HG03064 (cell line): ENCODE data around the gene KDM2B.

Source experiments
- ATAC-seq: cut with Tn5 transposase; IDR thresholded peaks from one replicate; pipeline ENCODE4 v1.9.1; 2021; ENCODE audit warnings: low read depth; ENCODE audit not compliant: unreplicated experiment

The KDM2B gene

DNA sequence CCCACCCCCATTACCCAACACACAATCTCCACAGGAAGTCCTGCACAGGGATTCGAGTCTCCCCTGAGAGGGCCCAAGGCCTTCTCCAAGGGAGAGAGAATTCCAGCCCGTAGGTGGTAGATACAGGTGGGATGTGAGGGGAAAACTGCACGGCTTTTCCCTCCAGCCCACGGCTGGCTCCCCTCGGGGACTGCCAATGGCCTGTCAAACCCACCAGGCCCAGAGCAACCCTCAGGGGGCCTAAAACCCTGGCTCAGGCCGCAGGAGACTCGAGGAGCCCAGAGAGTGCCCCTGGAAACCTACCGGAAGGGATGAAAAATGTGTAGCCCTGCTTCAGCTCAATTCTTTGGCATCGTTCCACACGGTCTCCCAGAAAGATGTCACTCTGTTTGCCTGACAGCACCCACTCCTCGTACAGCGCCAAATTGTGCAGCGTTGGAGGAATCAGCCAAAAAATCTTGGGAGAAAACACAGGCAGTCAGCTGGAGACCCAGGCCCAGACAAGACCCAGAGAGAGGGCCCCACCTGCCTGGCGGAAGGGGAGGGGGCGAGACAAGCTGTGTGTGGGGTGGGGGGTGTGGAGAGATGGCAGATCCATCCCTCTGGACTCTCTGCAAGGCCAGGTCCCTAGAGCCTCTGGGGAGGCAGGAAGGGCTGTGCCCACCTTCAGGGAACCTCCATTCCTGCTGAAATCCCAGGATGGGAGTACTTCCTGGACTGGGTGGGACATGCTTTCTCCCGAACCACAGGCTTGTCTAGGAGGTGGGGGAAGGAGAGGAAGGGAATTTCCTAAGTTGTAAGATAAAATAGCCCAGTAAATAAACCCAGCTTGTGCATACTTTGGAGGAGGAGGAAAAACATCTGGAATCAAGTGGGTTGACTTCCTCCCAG, 48.1 kb downstream of the KDM2B start:
- no peak for ATAC-seq

- no peak for ATAC-seq
Observed at GRCh38 chr12:121531356-121531750, 49.5 kb downstream of the KDM2B start.

DNA sequence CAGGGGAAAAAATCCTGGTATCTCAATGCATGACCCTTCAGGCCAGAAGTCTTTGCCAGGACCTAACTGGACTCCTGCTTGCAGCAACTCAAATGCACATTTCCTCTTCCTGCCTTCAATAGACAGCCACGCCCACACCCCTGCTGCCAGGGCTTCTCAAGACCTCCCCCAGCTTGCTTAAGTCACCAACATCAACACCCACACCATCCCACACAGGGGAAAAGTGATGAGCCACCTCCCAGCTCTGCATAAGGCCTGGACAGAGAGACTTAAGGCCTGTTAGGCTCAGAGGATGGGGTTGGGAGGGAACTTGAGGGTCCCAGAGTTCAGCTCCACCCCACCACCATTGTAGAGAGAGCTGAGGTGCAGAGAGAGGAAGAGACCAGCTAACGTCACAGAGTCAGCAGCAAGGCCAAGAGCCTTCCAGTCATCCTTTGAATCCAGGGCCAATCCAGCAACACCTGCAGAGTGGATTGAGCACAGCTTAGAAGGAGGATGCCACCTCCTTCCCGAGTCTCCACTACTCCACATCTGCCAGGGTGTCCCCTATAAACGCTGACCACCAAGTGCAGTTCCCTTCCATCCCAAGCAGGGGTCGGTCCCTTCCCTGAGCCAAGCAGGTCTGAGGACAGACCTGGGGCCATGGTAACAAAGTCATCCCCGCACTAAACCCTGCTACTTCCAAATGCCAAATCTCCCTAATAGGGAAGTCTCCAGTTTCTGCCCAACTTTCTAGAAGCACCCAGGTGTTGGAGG, 50.0 kb downstream of the KDM2B start:
- ATAC-seq, result no peak

- ATAC-seq, result no peak
Observed at GRCh38 chr12:121529184-121529583, 51.6 kb downstream of the KDM2B start.

DNA sequence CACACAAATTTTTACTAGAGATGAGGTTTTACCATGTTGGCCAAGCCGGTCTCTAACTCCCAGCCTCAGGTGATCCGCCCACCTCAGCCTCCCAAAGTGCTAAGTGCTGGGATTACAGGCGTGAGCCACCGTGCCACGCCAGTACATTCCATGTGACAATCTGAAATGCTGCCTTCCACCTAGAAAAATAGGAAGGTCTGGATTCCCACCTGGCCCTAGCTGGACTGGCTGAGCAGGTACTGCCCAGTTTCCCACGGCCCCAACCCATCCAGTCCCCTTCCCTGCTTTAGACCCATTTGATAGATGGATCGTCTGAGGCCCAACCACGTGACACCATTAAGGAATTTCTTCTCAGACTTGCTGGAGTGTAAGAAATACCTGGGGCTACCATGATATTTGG, 55.4 kb downstream of the KDM2B start:
- ATAC-seq, result no peak

DNA sequence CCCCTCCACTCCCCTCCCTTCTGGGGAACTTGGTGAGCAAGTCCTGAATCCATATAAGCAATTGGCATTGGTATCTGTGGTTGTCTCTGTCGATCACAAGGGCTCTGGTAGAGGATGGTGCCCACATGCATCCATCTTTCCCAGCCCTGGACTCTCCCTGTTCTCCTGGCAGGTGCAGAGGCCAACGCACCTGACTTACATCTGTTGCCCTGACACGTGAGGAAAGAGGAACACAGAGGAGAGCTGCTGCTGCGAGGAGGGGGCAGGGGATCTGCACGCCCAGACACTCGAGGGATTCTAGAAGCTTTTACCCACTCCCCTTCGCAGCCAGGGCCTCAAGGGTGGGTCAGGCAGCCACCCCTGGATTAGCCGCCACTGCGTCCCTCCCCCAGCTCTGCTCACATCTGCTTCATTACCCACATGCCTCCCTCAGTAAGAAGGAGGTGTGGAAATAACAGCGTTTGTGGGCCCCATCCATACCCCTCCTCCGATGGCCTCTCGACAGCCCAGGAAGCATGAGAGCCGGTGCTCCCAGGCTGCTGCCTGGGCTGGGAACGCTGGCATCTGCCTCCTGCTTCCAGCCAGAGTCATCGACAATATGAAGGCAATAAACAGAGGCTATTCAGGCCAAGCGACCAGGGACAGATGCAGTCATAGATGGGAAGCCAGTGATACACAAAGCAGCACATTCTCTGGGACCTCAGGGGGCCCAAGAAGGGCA, 56.5 kb downstream of the KDM2B start:
- no peak for ATAC-seq

DNA sequence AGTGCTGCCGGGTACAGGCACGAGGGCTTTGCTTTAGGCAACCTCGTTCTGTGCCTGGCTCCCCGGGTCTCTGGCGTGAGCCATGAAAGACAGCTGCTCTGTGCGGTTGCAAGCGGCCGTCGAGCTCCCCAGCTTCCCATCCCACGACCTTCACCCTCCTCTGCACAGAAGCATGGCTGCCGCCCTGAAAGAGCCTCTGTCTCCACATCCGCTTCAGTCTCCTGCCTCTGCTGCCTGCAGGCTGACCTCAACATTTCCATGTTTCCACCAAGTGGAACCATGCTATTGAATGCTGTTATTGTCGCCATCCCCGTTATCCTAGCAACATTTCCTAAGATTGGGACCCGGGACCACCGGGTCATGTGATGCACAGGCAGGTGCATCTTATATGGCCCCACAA, 57.1 kb downstream of the KDM2B start:
- ATAC-seq, result no peak

GRCh38 chr12:121522971-121523370, 57.9 kb downstream of the KDM2B start:
- no peak for ATAC-seq

DNA sequence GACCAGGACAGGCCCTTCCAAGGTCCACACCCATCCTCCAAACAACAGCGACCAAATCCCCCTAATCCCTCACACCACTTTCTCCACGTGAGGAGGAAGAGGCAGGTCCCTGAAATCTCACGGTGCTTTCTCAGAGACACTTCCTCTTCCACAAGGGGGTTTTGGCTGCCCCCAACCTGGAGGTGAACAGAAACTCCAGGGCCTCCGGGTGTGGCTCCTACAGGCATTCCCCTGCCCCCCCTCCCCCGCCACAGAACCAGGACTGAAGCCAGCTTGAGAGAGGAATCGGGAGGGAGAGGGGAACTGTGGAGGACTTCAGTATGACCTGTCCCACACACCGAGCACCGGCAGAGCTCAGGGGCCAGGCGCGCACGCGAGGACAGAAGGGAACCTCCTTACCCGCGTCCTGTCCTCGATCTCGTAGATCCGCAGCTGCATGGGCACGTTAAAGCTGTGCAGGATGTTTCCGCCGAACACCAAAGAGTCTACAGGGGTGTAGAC, 60.2 kb downstream of the KDM2B start:
- ATAC-seq, result no peak

- no peak for ATAC-seq
Observed at GRCh38 chr12:121520119-121520518, 60.7 kb downstream of the KDM2B start.

- no peak for ATAC-seq
Observed at GRCh38 chr12:121519227-121519626, 61.6 kb downstream of the KDM2B start.

- no peak for ATAC-seq
Observed at GRCh38 chr12:121518656-121519055, 62.2 kb downstream of the KDM2B start.

- ATAC-seq, result no peak
Observed at GRCh38 chr12:121516437-121517011, 64.3 kb downstream of the KDM2B start.

DNA sequence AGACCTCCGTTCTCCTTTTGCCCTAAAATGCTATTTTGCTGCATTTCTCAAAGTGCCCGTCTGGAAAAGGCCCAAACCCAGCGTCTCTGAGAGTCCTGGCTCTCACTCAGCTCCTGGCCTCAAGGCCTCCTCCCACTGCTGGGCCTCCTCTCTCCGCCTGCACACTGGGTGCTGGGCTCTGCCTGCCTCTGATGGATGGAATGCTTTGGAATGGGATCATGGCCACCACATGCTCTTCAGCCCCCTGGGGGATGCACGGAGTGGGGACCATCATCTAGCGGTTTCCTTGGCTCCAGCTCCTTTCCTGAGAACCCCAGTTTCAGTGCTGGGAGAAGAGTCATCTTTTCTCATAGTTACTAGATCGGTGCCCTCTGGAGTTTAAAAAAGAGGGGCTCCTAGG, 65.2 kb downstream of the KDM2B start:
- ATAC-seq, result no peak

DNA sequence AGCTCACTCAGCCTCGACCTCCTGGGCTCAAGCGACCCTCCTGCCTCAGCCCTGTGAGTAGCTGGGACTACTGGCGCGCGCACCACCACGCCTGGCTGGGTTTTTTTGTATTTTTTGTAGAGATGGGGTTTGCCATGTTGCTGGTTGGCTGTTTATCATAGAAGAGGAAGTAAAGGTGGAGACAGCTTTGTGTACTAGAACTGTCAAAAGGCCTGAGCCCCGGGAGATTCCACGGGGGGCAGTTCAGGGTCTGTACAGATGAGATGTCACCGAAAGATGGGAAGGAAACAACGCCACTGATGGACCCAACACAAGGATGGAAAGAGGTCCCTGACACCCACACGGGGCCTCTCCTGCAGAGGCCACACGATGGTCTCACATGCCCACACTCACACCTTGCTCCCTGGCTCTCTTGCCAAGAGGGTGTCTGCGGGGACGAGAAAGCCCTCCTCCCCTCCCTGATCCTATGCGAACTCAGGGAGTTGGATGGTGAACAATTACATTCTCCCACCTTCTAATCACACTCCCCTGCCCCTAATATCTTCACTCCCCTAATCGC, 66.6 kb downstream of the KDM2B start:
- peak; percentile 25 for ATAC-seq

GRCh38 chr12:121513464-121514183, 67.2 kb downstream of the KDM2B start:
- peak; percentile 64 for ATAC-seq

- no peak for ATAC-seq
Observed at GRCh38 chr12:121512561-121512960, 68.3 kb downstream of the KDM2B start.

GRCh38 chr12:121511916-121512315, 68.9 kb downstream of the KDM2B start:
- ATAC-seq, result no peak

GRCh38 chr12:121509339-121509738, 71.5 kb downstream of the KDM2B start:
- no peak for ATAC-seq

DNA sequence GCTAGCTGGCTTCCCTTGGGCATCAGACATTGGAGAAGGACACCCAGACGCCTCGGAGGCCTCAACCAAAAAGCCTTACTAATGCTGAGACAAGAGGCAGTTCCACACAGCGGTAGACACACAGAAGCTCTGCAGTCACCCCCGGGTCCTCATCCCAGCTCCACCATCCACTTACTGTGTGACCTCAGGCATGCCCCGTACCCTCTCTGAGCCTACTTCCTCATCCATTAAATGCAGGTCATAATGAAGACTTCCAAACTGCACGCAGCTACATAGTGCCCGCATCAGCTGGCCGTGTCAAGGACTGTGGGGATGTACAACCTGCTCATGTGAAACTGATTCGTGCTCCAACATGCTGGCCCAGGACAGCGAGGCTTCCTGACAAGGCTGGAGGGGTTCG, 72.3 kb downstream of the KDM2B start:
- no peak for ATAC-seq
